Activated T-cell treated with anti-CD3 and anti-CD28 coated beads, Interleukin-2, amount 50 U/mL, for 1 hour (primary cell): ENCODE results near the gene ZNF207.
"Not testable (repeated sequence)": the region's sequence is repeated elsewhere in the genome, so short reads cannot be mapped to it uniquely, and the experiment has no call there.

ENCODE experiments used
- DNase-seq: peaks from one replicate; pipeline ENCODE4 v3.0.0-alpha.2; 2020

The ZNF207 gene

DNA sequence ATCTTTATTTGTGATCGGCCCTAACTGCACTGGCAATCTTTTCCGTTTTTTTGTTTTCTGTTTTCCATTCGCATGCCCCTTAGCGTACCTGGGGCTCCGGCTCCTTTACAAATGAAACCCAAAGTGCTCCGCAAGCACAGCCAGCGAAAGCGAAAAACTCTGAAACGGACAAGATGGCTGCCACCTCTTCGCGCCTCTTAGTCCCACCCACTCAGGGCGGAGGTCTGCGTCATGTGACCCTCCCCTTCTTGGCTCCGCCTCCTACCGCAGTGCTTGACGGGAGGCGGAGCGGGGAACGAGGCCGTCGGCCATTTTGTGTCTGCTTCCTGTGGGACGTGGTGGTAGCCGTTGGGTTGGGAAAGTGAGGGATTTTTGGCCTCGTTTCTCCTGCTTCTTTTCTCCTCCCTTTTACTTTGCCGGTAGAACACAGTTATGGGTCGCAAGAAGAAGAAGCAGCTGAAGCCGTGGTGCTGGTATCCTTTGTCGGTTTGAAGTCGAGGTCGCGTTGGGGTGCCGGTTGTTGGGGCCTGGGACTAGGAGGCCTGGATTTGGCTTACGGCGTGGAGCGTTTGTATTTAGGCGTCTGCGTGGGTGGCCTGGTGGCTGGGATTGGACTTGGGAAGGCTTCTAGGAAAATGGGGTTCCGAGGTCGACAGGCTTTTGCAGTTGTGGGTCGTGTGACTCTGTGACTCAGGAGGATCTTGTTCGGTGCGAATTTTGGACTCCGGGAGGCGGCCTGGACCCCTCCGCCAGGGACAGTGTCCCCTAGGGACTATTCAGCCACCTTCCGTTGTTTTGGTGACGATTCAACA, at the start of gene ZNF207:
Gene ZNF207 (plus strand): TSS at position 304 of the 812 bp plus-strand sequence. CDS start 129 bp downstream, at position 433.
- DNase-seq, result peak; percentile 96

DNA sequence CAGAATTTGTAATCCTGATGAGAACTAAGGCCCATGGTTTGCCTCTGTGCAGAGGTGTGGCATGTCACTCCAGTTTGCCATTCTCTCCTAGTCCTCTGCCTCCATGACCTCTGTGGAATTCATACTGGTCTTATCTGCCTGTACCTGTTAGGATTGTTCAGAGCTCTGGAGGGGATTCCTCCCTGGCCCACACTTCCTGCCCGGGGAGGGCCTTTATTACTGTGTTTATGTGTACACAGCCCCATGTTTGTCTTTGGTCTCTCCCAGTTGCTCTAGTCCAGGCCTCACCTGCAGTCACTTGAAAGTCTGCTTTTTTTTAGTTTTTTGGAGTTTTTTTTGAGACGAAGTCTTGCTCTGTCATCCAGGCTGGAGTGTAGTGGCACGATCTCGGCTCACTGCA, 47.9 kb upstream of the ZNF207 start:
- DNase-seq, result no peak

DNA sequence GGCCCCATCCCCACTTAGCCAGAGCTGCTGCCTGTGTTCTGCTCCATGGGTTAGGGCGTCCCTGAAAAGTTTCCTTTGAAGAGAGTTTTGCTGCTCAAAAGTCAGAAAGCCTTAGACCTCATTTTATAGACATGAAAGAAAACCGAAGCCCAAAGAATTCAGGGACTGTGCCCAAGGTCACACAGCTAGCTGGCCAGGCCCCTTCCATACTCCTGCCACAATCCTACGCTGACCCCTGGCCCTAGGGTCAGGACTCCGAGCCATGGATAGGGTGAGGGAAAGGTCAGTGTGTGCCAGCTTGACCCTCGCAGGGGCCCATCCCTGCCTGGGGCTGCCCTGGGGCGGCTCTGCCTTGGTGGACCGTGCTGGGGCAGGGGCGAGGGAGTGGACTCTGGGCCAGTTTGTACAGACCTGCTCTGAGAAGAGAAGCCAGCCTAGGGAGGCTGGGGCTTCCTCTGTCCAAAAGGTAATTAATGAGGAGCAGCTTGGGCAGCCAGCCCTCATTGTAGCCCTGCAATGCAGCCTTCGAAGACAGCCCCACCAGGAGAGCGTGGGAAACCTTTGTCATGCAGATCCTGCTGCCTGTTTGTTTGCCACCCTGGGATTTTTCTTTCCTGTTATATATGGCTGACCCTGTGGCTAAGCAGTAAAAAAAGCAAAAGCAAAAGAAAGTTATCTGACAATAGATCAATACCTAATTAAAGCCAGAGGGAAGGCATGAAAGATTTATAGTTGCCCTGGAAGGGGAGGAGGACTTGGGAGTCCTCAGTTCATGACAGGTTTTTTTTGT, 46.9 kb upstream of the ZNF207 start:
- no peak for DNase-seq

GRCh38 chr17:32303781-32304288, 46.1 kb upstream of the ZNF207 start:
- no peak for DNase-seq

GRCh38 chr17:32305049-32305448, 44.9 kb upstream of the ZNF207 start:
- DNase-seq, result no peak

- DNase-seq, result no peak
Measured at GRCh38 chr17:32307658-32308057, 42.3 kb upstream of the ZNF207 start.

GRCh38 chr17:32311028-32311536, 38.9 kb upstream of the ZNF207 start:
- DNase-seq, result no peak

DNA sequence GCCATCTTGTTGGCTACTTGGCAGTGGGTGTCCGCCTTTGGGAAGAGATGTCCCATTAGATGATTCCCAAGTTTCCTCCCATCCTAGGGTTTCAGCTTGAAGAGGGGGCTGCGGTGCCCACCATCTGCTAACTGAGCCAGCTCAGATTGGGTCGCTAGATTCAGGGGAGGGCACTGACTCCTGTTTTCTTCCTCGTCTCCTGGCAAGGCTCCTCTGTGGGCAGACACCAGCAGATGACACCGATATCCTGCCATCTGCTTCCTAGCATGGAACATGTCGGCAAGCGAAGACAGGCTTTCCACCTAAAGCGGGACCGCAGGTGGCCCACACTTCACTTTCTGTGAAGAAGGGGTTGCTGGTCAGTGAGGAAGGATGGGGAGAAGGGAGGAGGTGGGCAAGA, 35.3 kb upstream of the ZNF207 start:
- DNase-seq, result no peak

DNA sequence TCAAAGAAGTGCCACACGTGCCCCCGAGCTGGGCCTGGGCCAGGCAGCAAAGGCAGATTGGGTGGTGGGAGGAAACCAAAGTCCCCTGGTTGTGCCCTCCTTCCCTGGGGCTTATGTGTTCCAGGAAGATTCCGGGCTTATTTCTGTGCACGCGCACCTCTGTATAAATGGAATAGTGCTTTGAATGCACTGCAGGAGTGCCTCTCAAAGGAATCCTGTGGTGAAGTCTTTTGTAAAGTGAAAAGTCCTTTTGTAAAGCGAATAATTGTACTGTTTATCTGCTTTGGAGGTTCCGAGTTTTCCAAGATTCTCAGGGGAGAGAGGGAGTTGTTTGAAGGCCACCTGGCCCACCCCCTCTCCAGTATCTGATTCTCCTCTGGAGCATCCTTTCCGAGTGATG, 34.8 kb upstream of the ZNF207 start:
- DNase-seq, result no peak

GRCh38 chr17:32316653-32317052, 33.3 kb upstream of the ZNF207 start:
- not testable (repeated sequence) for DNase-seq

- DNase-seq, result no peak
Measured at GRCh38 chr17:32317353-32317752, 32.6 kb upstream of the ZNF207 start.

- no peak for DNase-seq
Measured at GRCh38 chr17:32318071-32318470, 31.9 kb upstream of the ZNF207 start.

- peak; percentile 80 for DNase-seq
Measured at GRCh38 chr17:32319548-32319905, 30.4 kb upstream of the ZNF207 start.

DNA sequence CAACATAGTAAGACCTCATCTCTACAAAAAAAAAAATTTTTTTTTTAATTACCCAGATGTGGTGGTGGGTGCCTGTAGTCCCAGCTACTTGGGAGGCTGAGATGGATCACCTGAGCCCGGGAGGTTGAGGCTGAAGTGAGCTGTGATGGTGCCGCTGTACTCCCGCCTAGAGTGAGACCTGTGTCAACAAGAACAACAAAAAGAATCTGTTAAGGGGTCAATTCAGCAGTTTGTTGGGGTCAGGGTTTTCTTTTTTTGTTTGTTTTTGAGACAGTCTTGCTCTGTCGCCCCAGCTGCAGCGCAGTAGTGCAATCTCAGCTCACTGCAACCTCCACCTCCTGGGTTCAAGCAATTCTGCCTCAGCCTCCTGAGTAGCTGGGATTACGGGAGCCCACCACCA, 29.9 kb upstream of the ZNF207 start:
- DNase-seq, result not testable (repeated sequence)

GRCh38 chr17:32320847-32321246, 29.1 kb upstream of the ZNF207 start:
- no peak for DNase-seq

- DNase-seq, result no peak
Measured at GRCh38 chr17:32323046-32323445, 26.9 kb upstream of the ZNF207 start.

DNA sequence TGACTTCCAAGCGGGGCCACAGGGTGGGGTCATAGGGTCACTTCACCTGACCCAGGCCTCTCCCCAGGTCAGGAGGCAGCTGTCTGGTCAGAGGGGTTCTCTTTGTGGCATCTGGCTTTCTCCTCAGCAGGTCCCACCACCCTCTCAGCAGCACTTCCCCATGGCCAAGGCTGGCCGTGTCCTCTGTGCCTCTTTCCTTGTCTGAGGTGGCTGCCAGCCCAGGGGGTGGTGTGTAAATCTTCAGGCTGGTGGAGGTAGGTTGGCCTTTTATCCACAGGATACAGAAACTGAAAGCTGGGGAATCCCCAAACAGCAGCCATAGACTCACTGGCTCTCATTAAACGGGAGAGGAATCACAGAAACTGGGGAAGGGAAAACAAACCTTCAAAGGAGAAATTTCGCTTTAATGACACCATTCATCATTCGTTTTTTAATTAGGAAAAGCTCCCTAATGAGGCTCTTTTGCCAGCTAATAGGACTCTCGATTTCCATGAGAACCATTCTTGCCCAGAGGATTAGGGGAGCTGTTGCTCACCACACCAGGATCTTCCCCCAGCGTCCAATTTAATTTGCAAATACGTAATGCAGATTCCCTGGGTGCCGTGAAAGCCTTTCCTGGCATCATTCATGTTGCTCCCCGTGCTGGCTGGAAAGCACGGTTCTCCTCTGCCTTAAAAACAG, 26.0 kb upstream of the ZNF207 start:
- DNase-seq, result no peak

DNA sequence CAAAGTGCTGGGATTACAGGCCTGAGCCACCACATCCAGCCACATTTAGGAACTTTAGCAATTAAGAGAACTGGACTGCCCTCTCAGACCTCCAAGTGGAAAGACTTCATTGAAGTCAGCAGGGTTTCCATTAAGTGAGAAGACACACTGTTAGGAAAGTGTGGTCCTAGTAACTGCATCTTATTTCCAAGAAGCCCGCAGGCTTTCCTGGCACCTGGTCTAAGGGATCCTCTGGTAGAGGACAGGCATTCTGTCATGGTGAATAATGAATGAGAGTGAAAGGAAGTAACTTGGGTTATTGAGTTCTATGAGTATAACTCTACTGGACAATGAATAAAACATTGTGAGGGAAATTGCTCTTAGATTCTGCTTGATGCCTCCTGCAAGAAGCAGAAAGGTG, 22.0 kb upstream of the ZNF207 start:
- DNase-seq, result no peak

GRCh38 chr17:32330147-32330546, 19.8 kb upstream of the ZNF207 start:
- DNase-seq, result no peak

DNA sequence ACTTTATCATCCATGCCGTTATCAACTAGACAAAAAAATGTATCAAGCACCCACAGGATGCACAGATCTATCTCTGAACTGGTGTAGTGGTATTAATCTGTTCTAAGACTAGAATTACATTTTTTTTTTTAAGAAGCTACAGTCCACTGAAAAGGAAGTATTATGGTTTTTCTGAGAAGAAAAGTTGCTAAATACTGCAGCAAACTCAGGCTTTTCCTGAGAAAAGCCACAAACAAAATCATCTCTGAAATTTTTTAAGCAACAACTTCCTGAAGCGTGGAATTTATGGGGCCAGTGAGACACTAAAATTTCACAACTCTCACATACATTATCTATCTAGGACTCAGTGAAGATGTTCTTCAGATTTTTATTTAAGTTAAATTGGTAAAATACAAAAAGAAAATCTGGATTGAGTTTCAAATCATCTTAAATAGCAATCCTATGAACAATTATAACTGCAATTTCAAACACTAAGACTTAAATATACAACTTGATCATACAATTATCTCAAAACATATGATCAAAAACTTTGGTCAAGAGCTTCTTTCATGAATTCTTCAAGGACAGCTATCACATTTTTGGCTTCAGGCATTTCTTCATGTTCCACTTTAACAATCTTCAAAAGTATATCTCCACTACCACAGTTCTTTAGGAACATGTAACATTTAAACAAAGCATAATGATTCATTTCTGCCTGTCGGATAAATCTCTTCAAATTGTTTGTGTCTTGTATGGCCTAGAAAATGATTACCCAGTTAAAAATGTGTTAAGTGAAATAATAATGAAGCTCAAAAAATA, 18.5 kb upstream of the ZNF207 start:
- no peak for DNase-seq

DNA sequence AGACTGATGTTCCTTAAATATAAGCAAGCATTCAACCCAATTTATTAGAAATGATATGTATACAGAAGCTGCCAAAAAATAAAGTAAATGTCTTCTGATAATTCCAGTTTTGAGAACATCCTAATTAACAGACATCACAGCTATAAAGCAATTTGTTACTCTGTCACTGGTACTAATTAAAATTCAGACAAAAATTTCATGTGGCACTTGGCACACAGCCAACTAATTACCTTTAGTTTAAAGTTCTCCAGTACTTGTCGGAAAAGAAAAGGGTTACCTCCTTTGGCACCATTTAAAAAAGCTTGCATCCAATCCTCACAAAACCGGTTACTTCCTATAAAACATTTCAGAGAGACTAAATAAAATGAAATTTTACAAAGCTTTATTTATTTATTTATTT, 16.8 kb upstream of the ZNF207 start:
- no peak for DNase-seq

DNA sequence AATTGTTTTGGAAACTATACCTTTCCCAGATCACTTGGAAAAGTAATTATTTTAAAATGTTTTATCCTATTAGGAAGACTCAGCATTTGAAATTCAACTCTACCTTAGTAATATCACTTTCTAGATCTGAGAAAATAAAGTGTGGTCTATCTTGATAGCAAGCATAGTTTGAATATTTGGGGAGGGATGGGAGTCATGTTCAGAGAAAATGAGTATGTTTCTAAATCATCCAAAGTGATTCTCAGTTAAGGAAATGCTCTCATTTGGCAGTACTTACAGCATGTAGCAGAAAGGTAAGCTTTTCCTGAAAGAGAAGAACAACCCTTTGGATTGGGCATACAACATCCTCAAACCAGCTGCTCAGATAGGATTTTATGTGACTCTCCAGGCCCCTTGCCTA, 14.9 kb upstream of the ZNF207 start:
- DNase-seq, result no peak
